KG1 (cell line): Measurements from ENCODE around the gene RGS9BP.
"Not testable (repeated sequence)": the region's sequence is repeated elsewhere in the genome, so short reads cannot be mapped to it uniquely, and the experiment has no call there.

Source experiments
- DNase-seq: peaks from one replicate; lab custom pipeline; 2025; lab: John Stamatoyannopoulos, UW

RGS9BP gene, protein sequence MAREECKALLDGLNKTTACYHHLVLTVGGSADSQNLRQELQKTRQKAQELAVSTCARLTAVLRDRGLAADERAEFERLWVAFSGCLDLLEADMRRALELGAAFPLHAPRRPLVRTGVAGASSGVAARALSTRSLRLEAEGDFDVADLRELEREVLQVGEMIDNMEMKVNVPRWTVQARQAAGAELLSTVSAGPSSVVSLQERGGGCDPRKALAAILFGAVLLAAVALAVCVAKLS

DNA sequence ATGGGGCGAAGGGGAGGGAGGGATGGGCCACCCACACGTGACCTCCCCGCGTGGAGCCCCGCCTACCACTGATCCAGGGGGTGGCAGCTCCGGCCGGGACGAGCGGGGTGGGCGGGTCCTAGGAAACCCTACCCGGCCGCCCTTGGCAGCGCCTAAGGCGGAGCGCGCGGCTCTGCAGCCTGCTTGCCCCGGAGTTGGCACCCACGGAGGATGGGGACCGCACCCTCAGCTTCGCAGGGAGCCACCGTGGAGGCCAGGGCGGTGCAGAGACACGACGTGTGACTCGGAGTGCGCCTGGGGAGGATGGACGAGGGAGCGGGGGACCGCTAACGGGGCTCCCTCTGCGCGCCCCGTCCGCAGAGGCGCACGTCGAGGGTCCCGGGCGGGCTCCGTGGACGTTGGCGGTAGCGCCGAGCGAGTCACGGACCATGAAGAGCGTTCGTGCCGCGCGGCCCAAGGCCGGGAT is at the start of gene RGS9BP:
TSS of gene RGS9BP (plus strand) at position 129 of the 466 bp plus-strand sequence. CDS start 416 bp downstream, outside the sequence.
- no peak for DNase-seq

DNA sequence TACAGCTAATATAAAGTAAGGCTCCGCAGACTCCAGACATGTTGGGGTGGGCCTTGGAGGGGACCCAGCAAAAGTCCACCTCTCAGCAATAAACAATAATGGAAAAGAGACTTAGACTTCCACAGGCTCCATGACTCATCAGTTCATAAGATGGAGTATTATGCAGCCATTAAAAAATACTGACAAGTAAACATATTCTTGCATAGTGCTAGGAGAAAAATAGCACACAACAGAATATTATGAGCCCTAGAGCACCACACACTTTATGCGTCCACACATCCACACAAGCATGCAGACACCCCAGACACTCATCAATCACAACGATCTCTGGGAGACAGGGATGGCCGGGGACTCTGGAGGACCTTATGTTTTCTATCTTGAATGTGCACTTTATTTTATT is 48.7 kb upstream of the RGS9BP start:
- no peak for DNase-seq

DNA sequence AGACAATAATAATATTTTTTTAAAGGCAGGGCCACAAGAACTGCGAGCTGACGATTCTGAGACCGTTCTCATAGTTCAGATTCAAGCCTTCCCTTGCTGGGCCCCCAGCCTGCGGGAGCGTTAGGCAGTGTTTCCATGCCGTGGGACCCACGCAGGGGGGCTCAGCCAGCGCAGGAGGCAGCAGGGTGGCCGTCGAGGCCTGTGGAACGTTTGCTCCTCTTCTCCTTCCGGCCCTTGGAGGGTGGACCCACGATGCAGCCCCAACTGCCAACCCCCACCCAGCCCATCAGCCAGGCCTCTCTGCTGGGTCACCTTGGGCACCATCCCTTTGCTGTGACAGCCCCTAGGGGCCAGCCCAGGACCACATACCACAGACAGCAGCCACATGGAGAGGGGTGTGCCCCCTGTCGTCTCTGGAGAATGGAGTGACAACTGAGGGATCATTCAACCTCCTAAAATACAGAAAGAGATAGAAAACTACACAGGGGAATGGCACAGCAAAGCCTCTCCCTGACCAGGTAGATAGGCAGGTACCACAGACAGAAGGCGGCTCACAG is 47.9 kb upstream of the RGS9BP start:
- DNase-seq: no peak

DNA sequence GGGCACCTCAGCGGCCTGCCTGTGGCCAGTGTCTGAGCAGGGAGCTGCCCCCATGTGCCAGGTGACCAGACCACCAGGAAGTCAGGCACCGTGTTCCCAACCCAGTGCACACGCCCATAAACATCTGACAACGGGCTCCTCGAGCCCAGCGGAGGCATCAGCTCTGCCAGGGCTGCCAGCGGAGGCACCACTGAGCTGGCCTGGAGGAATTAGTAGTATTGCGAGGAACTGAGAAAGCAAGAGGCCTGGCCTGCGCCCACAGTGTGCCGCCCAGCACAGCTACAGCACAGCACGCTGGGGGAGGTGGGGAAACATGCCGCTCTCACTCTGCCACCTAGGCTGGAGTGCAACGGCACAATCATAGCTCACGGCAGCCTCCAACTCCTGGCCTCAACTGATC is 45.3 kb upstream of the RGS9BP start:
- DNase-seq: no peak

DNA sequence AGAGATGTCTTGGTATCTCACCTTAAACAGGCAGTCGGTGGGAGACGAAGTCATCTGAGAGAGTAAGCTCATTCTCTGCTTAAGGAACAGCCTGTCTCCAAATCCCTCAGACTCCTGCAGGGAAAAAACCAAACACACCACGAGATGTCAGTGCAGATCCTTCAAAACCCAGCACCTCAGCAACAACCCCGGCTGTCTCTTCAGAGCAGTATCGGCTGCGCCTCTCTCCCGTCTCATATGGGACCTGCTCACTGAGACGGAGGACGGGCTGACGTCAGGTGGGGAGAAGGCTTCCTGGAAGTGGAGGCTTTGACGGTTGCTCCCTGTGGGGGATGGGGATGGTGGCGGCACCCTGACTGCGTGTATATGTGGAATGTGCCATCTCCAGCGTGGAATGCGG is 44.3 kb upstream of the RGS9BP start:
- DNase-seq: no peak

DNA sequence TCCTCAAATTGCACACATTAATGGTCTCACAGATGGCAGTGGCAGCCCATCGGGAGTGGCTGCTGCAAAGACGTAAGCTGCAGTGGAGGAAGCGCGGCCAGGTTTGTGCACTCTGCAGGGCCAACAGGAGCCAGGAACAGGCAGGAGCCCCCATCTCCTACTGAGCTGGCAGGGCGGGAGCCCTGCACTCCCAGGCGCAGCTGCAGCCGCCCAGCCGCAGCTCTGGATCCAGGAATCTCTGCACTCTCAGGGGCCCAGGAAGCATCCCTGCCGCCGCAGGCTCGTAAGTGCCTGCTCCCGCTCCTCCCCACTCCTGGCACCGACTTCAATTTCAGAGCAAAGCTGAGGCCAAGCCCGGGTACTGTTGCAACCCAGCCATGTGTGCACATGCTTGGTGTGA is 38.2 kb upstream of the RGS9BP start:
- DNase-seq: no peak

DNA sequence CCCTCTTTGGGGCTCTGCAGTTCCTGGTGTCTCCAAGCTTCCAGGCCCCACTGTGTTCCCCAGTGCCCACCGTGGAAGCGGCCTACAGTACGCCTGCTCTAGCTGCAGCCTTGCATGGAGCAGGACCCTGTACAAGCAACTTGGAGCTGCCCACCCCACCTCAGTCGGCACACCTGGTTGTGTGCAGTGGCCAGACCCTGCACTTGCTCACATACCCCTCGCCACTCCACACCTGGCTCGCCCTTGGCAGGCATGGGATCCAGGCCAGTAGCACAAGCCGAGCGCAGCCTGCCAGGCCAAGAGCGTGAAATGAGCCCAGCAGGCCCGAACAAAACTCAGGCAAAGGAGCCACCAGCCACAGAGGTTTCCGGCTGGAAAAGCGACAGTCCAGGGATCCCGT is 37.0 kb upstream of the RGS9BP start:
- DNase-seq: no peak

DNA sequence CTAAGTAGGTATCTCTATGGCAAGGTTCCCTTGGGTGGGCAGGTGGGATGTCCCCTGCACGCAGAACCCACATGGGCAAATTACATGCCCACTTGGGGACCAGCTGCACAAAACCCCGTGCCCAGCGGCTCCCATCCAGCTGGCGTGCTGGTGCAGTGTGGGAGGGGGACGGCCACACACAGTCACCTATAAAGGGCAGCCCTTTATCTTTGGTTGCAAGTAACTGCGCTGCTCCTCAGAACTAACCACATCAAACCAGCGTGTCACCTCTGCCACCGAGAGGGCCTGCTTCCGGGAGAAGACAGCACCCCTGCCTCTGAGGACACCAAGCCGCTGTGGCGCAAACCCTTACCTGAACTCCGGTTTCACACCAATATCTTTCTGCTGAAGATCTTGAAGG is 32.9 kb upstream of the RGS9BP start:
- no peak for DNase-seq

DNA sequence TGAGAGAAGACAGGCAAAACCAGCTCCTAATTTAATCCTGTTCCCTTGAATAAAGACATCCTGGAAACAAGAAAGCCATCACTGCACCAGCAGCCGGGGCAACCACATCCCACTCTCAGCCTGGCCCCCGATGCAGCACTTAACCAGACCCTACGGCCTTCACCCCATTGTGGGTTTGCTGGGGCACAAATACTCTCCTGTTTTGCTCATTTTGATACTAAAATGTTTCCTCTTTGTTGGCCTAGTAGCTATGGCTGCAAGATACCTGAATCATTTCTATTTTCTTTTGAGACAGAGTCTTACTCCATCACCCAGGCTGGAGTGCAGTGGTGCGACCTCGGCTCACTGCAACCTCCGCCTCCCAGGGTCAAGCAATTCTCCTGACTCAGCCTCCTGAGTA is 29.1 kb upstream of the RGS9BP start:
- DNase-seq: no peak

DNA sequence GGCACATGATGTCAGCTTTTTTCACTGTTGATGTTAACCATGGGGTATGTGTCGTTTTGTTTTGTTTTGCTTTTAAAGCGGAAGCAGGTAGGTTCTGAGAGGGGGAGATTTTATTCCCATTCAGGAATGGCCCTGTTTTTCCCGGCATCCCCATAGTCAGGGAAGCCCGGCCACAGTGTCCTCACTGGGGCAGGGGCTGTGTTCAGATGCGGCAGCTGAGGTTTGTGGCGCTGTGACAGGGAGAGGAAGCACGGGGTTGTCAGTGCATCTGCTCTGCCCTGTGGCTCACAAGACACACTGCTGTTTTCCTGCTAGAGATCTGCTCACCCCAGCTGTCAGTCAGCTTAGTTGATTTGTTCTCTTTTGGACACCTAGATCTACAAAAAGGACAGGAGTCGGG is 28.3 kb upstream of the RGS9BP start:
- no peak for DNase-seq

DNA sequence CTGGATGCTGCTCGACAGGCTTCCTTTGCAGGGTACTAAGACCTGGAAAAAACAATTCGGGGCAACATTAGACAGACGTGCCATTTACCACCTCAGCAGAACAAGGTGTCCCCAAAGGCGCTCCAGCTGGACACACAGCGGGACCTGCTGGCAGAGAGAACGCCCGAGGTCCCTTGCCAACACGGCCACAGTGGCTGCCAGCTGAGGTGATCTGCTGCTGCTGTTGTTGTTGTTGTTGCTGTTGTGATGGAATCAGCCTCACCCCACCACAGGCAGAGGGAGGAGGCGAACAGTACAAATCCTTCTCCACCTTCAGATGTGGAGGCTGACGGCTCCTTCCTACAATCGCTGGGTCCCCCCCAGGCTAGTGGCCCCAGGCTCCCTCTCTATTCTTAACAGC is 25.9 kb upstream of the RGS9BP start:
- no peak for DNase-seq

DNA sequence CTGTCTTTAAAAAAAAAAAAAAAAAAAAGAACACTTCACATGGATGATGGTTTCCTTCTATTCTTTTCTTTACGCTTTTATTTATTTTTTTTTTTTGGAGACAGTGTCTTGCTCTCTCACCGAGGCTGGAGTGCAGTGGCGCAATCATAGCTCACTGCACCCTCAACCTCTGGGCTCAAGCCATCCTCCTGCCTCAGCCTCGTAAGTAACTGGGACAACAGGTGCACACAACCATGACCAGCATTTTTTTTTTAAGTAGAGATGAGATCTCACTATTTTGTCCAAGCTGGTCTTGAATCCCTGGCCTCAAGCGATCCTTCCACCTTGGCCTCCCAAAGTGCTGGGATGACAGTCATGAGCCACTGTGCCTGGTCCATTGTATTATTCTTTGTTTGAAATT is 25.0 kb upstream of the RGS9BP start:
- DNase-seq: no peak

DNA sequence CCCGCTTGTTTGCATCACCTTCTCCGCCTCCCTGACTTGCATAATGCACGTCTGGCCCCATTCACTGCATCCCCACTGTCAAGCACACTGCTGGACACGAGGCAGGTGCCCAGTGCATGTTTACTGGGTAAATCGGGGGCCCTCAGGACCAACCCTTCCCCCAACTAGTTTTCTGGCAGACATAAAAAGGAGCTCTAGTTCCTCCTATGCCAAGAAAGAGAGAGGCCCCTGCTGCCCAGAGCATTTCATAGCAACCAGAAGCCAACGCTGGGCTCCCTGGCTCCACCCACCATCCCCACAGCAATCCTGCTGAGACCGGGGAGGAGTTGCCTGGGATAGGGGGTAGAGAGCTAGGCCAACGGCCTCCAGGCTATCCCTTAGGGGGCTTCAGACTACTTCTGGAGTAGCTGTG is 23.9 kb upstream of the RGS9BP start:
- DNase-seq: no peak

DNA sequence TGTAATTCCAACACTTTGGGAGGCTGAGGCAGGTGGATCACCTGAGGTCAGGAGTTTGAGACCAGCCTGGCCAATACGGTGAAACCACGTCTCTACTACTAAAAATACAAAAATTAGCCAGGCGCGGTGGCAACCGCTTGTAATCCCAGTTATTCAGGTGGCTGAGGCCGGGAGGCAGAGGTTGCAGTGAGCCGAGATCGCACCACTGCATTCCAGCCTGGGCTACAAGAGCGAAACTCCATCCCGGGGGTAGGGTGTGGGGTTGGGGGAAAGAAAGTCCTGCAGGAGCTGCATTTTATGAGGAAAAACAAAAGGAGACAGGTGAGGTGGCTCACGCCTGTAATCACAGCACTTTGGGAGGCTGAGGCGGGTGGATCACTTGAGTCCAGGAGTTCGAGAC is 23.3 kb upstream of the RGS9BP start:
- DNase-seq: not testable (repeated sequence)

DNA sequence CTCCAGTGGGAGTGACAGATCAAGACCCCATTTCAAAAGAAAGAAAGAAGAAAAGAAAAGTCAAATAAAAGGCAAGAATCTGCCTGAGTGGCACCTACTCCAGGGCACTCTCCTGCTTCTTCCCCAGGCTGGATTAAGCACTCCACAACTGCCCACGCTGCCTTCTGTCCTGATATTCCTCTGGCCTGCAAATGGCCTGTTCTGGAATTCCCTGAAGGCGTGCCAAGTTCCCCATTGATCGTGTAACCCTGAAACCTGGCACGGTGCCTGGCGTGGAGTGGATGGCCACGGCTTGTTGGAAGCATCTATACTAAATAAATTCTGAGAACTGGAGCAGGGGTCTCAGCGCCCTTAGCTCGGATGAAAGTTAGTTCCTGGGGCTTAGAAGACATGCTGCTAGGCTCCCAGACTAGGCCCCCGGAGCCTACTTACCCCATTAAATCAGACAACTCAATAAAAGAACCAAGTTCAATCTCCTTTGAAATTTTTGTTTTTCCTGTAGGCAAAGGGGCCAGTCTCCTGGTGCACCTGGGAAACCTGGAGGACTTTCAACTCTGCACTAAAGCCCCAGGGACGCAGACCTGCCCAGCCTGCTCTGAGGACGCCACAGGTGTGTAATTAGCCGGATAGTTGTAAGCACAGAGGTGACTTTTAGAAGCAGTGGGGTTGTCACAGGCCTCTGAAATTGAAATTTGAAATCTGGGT is 22.6 kb upstream of the RGS9BP start:
- DNase-seq: no peak

DNA sequence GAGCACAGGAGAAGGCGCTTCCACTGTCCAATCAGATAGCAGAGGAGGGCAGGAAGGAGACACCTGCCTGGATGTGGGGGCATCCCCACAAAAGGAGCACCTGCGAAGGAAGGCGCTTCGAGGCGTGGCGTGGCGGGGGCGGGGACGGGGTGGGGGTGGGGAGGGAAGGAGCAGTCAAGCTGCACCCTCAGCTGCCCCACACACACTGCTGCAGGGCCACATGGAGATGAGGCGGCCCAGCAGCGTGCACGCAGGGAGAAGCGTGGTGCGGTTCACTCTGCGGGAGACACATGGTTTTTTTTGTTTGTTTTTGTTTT is 22.1 kb upstream of the RGS9BP start:
- no peak for DNase-seq

DNA sequence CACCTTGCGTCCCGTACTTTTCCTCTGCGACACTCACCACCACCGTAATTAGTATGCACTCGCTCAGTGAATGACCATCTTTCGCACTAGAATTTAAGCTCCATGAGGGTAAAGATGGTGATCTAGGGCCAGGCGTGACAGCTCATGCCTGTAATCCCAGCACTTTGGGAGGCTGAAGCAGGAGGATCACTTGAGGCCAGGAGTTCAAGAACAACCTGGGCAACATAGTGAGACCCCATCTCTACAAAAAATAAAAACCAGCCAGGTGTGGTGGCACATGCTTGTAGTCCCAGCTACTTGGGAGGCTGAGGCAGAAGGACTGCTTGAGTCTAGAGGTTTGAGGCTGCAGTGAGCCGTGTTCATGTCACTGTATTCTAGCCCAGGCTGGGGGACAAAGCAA is 19.3 kb upstream of the RGS9BP start:
- not testable (repeated sequence) for DNase-seq

DNA sequence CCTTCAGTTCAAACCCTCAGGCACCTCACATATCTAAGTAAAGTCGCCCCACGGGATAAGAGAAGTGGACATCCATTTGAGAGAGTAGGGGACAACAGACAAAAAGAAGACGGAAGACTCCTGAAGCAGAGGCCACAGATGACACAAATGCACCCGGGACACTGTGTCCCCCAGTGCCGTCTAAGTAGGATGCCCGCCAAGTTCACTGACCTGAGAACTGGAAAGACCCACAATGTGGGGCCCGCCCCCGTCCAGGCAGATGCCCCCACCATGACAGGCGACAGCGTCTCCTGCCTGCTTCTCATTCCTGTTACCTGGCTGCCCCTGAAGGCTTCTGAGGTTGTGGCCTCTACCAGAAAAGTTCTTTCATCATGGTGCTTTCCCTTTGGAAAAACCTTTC is 17.6 kb upstream of the RGS9BP start:
- no peak for DNase-seq

DNA sequence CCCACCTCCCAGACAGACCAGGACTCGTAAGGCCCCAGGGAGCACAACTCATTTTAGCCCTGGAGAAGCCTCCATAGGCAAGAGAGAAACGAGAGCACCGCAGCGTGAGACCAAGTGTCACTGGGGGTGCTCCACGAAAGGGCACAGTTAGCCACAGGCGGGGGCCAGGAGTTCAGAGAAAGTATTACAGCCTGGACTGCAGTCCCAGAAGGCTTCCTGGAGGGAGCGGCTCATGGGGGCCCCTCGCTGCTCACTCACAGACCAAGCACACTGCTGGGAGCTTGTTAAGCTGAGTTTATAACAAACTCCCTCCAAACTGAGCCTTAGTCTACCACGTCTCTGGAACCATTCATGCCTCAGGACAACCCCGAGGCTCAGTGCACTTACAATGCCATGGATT is 17.1 kb upstream of the RGS9BP start:
- DNase-seq: no peak

DNA sequence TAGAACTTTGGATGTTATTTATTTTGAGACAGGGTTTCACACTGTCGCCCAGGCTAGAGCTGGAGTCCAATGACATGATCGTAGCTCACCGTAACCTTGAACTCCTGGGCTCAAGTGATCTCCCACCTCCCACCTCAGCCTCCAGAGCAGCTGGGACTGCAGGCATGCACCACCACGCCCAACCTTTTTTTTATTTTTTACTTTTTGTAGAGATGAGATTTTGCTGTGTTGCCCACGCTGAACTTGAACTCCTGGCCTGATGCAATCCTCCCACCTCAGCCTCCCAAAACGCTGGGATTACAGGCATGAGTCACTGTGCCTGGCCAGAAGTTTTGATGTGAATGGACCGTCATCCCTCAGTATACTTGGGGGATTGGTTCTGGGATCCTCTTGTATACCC is 14.3 kb upstream of the RGS9BP start:
- no peak for DNase-seq

DNA sequence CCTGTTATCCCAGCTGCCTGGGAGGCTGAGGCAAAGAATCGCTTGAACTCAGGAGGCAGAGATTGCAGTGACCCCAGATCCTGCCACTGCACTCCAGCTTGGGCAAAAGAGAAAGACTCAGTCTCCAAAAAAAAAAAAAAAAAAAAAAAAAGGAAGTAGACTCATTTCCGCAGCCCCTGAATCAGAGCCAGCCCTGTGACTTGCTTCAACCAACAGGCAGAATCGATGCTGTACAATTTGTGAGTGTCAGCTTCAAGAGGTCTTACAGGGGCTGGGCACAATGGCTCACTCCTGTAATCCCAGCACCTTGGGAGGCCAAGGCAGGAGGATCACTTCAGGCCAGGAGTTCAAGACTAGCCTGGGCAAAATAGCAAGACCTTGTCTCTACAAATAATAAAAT is 13.5 kb upstream of the RGS9BP start:
- DNase-seq: peak; percentile 3

DNA sequence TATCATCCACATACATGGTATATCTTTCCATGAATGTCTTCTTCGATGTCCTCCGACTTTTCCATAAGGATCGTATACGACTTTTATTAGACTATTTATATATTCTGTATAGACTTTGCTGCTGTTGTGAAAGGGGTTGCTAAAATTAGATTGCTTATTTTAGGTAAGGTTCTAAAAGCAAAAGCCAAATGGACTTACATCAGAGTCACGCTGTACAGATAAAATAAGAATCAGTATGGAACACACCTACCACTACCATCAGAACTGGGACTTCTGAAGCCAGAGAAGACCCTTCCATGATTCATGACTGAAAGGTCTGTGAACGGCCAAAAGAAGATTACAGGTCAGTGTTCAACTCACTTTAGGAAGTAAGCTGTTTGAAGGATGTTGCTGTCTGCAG is 9.6 kb upstream of the RGS9BP start:
- no peak for DNase-seq

DNA sequence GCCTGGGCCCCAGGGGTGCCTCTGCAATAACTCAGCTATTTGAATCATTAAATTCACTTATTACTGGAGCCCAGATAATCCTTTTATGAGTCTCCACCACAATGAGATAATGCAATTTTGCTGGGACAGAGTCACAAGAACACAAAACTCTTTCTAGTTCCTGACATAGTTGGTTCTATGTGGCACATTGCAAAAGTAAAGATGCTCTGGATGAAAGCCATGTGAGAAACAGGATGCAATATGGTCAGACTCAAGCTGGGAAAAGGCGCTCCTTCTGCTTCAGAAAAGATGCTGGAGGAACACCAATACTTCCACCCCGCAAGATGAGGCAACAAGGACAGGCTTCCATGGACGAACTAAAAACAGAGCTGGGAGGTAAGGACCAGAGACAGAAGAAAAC is 6.3 kb upstream of the RGS9BP start:
- DNase-seq: no peak
